Peyer's patch (tissue), 4 donors: Measurements from ENCODE around the gene LENEP.

Source experiments
- CTCF ChIP-seq, 6 experiments: fragments of 450-650 bp in 4 of 6; fragments of 200-600 bp in 2 of 6; sonication (generic) in 1 of 6; IDR thresholded peaks; one replicate each; pipeline ENCODE4 v1.5.1; 2017 to 2019; ENCODE audit warnings: antibody characterized with exemption in 6 of 6, mild to moderate bottlenecking in 3 of 6, moderate library complexity in 1 of 6
- POLR2A ChIP-seq, 2 donors: fragments of 450-650 bp; IDR thresholded peaks; one replicate each; pipeline ENCODE4 v1.5.1; 2017; ENCODE audit warnings: antibody characterized with exemption in 2 of 2, mild to moderate bottlenecking in 2 of 2, moderate library complexity in 2 of 2

- TF ChIP-seq POLR2A (IDR thresholded peaks at IDR 0.05): no peak
- no peak for TF ChIP-seq CTCF (IDR thresholded peaks at IDR 0.05)
Observed at GRCh38 chr1:155006601-155007101, 13.3 kb downstream of the LENEP start.
